ENCODE data around the gene TRMT112. TPM values are rescaled to one million over a fixed set of nuclear protein-coding genes. Genes with fewer than 3 reads are reported as not detected.

Gene TRMT112
- polyA plus RNA-seq, 2 of the 4 experiments (the other 2 are of a cell fraction): 363 to 440 TPM

- Histone ChIP-seq H3K9me3 (no peaks in the 10 kb centered on the region), H3K4me2 (peak overlapping the region; percentile 87), H3K27ac (peak overlapping the region; percentile 86 to 98), H3K4me3 (peak overlapping the region; percentile 73), H3K4me1 (peaks cover 50% of the 10 kb centered on the region)
- WGBS (ENCODE audit: missing lambda C conversion rate): 23% methylated on average over 6 of the region's 13 CpGs
- ATAC-seq (peak; percentile 27 to 52), FAIRE-seq (no peak), DNase-seq (ENCODE audit: low read depth in 1 of 2, low spot score in 1 of 2) (peak; percentile 56 to 58)
- no peak for TF ChIP-seq HDAC2 (IDR thresholded peaks at IDR 0.05)
- TF ChIP-seq MAX (IDR thresholded peaks at IDR 0.05): peak; percentile 33; the same call in 1 of the 2 replicates
- peak; percentile 12; the same call in 1 of the 2 replicates for TF ChIP-seq POLR2A (IDR thresholded peaks at IDR 0.05; ENCODE audit: low read length)
- no peak for TF ChIP-seq NPAS2 (CRISPR knock-in tag; IDR thresholded peaks at IDR 0.05; ENCODE audit: borderline replicate concordance)
- CTCF ChIA-PET: interaction anchor here (0.6 to 33.9 kb wide), 11 partner anchors 9 to 307 kb away, joined by 3 to 996 read pairs (median 10); partner anchors contain the start of genes CATSPERZ, CCDC88B, ESRRA and PRDX5
- POLR2A ChIA-PET: interaction anchor here (0.5 to 4.6 kb wide), 2 partner anchors 40 to 57 kb away, joined by 3 to 50 read pairs; partner anchors contain the start of genes PRDX5 and TRMT112
Measured at GRCh38 chr11:64357904-64358535, 40.7 kb upstream of the TRMT112 start.

GRCh38 chr11:64357446-64357845 lies 40.1 kb upstream of the TRMT112 start:
- 65% methylated on average over 5 of the region's 6 CpGs for WGBS (ENCODE audit: missing lambda C conversion rate)
- Histone ChIP-seq H3K9me3 (no peaks in the 10 kb centered on the region), H3K4me2 (peak overlapping the region; percentile 87), H3K4me1 (peaks cover 50% of the 10 kb centered on the region), H3K27ac (peak overlapping the region; percentile 61 to 98), H3K4me3 (no peak overlapping the region)
- TF ChIP-seq TFCP2L1 (CRISPR knock-in tag; IDR thresholded peaks at IDR 0.05): no peak
- TF ChIP-seq JUN (IDR thresholded peaks at IDR 0.05): no peak
- TF ChIP-seq FOSL2 (IDR thresholded peaks at IDR 0.05): no peak
- no peak for TF ChIP-seq FOSL2 (CRISPR knock-in tag; IDR thresholded peaks at IDR 0.05)
- POLR2A ChIA-PET: interaction anchor here (0.5 to 4.6 kb wide), 3 partner anchors 15 to 56 kb away, joined by 3 to 50 read pairs (median 7); partner anchors contain the start of genes PRDX5 and TRMT112
- ATAC-seq (no peak), DNase-seq (ENCODE audit: low read depth in 1 of 2, low spot score in 1 of 2) (no peak), FAIRE-seq (no peak)
- CTCF ChIA-PET: interaction anchor here (1.0 to 33.9 kb wide), 14 partner anchors 8 to 294 kb away, joined by 3 to 996 read pairs (median 5); partner anchors contain the start of genes CATSPERZ, CCDC88B, ESRRA and PRDX5

GRCh38 chr11:64356498-64357411 lies 39.4 kb upstream of the TRMT112 start:
- Histone ChIP-seq H3K4me3 (no peak overlapping the region), H3K4me2 (peak overlapping the region; percentile 87; the same call in 1 of the 3 replicates), H3K27ac (peak overlapping the region; percentile 61 to 98), H3K4me1 (peaks cover 50% of the 10 kb centered on the region), H3K9me3 (no peaks in the 10 kb centered on the region)
- CTCF ChIA-PET: interaction anchor here (1.0 to 33.9 kb wide), 20 partner anchors 9 to 295 kb away, joined by 3 to 996 read pairs (median 4); partner anchors contain the start of genes CATSPERZ, CCDC88B, ESRRA and PLCB3
- POLR2A ChIA-PET: interaction anchor here (0.6 to 4.6 kb wide), 4 partner anchors 14 to 52 kb away, joined by 3 to 50 read pairs (median 6); partner anchors contain the start of genes ESRRA, PRDX5 and TRMT112
- peak in 1 of 2 experiments; percentile 61; a peak in 3 of 6 replicates for ATAC-seq
- TF ChIP-seq EP300 (IDR thresholded peaks at IDR 0.05): no peak
- peak; percentile 27; the same call in 2 of the 3 replicates for TF ChIP-seq SMC3 (IDR thresholded peaks at IDR 0.05)
- TF ChIP-seq RAD21 (conservative IDR thresholded peaks at IDR 0.05 in 1 of 2, IDR thresholded peaks at IDR 0.05 in 1 of 2): peak; percentile 38 to 69; a peak in 4 of 5 replicates
- TF ChIP-seq CBX2 (IDR thresholded peaks at IDR 0.05; ENCODE audit: borderline replicate concordance, low read depth): no peak
- TF ChIP-seq CTCF (IDR thresholded peaks at IDR 0.05): peak; percentile 54
- TF ChIP-seq RARB (CRISPR knock-in tag; IDR thresholded peaks at IDR 0.05): no peak
- no peak for TF ChIP-seq MAX (IDR thresholded peaks at IDR 0.05)
- no peak for TF ChIP-seq USF2 (IDR thresholded peaks at IDR 0.05)
- no peak for TF ChIP-seq ATOH8 (CRISPR knock-in tag; IDR thresholded peaks at IDR 0.05; ENCODE audit: low read depth)
- no peak for TF ChIP-seq EHMT2 (IDR thresholded peaks at IDR 0.05; ENCODE audit: low read depth)
- TF ChIP-seq POLR2AphosphoS2 (conservative IDR thresholded peaks at IDR 0.05; ENCODE audit: low read length): no peak
- TF ChIP-seq NFE2L2 (conservative IDR thresholded peaks at IDR 0.05; ENCODE audit: low read length): no peak
- no peak for TF ChIP-seq ZSCAN20 (CRISPR knock-in tag; IDR thresholded peaks at IDR 0.05)
- no peak for TF ChIP-seq CEBPB (IDR thresholded peaks at IDR 0.05)
- 0 out of 2 replicates have a peak, but pooled peaks have one; percentile 65 for TF ChIP-seq MAZ (IDR thresholded peaks at IDR 0.05; ENCODE audit: borderline replicate concordance, low read depth, low read length)
- no peak for TF ChIP-seq NR3C1 (IDR thresholded peaks at IDR 0.05)
- no peak for TF ChIP-seq HOXB5 (CRISPR knock-in tag; IDR thresholded peaks at IDR 0.05)
- no peak for TF ChIP-seq MYC (IDR thresholded peaks at IDR 0.05; ENCODE audit: borderline replicate concordance, low read length)
- 65% methylated on average over 18 of the region's 25 CpGs for WGBS (ENCODE audit: missing lambda C conversion rate)
- FAIRE-seq: no peak
- DNase-seq (ENCODE audit: low read depth in 1 of 2, low spot score in 1 of 2): peak; percentile 84 to 88

Data from A549 (cell line).